Stimulated activated CD4-positive, alpha-beta T cell treated with anti-CD3 and anti-CD28 coated beads, Interleukin-1b, Interleukin-23, amount 100 ng/mL, for 48 hours (primary cell): ENCODE measurements around the gene XRCC4.
A peak's percentile ranks its signal among the peaks of the same experiment; 100 is the strongest.

Experiments used
- DNase-seq: peaks from one replicate; pipeline ENCODE4 v3.0.0-alpha.2; 2020

Gene XRCC4

GRCh38 chr5:83397658-83398057 lies 320.3 kb downstream of the XRCC4 start:
- DNase-seq, result no peak

DNA sequence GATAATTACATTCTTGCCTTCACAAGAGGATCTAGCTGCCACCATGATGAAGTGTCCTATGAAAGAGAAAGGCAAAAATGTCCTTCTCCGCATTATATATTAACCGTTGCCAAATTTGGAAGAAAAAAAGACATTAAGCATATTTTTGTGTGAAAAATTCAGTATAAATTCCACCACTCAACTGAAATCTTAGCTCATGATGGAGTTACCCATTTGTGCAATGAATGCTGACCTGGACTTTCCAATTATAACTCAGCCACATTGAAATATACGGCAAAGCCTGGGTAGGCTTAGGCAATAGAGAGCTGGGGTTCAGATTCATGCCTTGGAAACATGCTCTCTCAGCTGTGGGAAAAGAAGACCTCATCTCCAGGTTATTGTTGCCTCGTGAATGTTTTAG lies 322.9 kb downstream of the XRCC4 start:
- no peak for DNase-seq

DNA sequence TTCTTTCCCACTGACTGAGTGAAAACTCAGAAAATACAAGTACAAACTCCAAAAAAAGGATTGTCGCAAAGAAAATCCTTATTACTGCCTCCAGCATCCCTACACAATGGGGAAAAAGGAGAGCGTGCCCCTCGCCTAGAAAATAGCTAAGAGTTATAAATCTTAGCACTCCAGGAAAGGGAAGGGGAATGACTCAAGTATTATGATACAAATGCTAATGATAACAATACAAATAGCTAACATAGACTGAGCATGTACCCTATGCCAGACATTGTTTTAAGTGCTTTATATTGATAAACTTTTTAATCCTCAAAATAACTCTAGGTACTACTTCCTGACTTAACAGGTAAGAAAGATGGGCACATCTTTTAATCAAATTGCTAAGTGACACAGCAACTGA lies 323.4 kb downstream of the XRCC4 start:
- DNase-seq, result no peak

GRCh38 chr5:83401122-83401731 lies 323.9 kb downstream of the XRCC4 start:
- DNase-seq, result peak; percentile 1

DNA sequence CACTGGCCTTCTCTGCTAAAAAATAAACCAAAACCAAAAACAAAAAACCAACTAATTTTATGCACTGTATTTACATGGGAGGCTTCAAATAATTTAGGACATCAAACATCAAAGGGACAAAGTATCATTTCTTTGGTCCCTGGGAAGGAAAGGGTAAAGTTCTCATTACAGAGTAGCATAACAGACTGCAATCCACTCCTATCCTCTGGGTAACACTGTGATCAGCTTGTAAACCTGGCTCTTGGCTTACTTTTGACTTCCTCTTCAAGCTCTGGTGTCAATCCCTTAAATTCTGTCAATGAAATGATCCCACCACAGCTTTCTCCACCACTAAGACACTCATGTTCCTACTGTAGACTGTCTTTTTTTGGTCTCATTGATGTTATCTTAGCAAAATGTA lies 324.4 kb downstream of the XRCC4 start:
- no peak for DNase-seq
